ENCODE data around the gene CACTIN. TPM values are rescaled to one million over a fixed set of nuclear protein-coding genes. Genes with fewer than 3 reads are reported as not detected.
"Not testable (repeated sequence)": the region's sequence is repeated elsewhere in the genome, so short reads cannot be mapped to it uniquely, and the experiment has no call there.

CACTIN gene
- total RNA-seq, 1 experiment from 2014 or later, result 54.7 TPM

DNA sequence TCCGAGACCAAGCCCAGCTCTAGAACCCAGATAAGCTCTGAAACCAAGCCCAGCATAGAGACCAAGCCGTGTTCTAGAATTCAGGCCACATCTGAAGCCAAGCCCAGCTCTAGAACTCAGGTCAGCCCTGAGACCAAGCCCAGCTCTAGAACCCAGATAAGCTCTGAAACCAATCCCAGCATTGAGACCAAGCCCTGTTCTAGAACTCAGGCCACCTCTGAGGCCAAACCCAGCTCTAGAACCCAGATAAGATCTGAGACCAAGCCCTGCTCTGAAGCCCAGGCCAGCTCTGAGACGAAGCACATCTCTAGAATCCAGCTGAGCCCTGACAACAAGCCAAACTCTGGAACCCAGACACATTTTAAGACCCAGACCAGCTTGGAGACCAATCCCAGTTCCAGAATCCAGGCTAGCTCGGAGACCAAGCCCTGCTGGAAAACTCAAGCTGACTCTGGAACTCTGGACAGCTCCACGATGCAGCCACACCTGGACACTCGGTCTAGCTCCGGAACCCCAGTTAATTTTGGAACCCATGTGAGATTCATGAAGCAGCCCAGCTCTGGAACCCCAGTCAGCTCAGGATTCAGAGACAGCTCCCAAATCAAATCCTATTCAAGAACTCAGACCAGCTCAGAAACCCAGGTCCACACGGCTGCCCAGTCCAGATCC lies 35.5 kb downstream of the CACTIN start:
- no peak for DNase-seq (ENCODE audit: low spot score)

- no peak for DNase-seq (ENCODE audit: low spot score)
Observed at GRCh38 chr19:3589949-3590348, 36.6 kb downstream of the CACTIN start.

DNA sequence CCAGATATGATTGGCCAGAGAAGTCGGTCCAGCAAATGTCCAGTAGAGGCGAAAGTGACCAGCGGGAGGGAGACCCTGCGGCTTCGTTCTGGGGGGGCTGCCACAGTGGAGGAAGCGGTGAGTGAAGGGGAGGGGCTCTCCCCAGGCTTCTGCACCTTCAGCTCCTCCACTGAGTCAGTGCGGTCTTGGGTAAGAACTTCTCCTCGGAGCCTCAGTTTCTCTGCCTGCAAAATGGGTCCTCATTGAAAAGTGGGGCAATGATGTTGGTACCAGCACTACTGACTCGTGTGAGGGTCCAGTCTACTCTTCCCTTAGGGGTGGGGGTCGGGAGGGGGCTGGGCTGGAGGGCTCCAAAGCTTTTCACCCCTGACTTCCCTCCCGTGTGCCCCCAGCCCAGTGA lies 37.2 kb downstream of the CACTIN start:
- DNase-seq (ENCODE audit: low spot score), result no peak

- no peak for DNase-seq (ENCODE audit: low spot score)
Observed at GRCh38 chr19:3586707-3587346, 39.8 kb downstream of the CACTIN start.

GRCh38 chr19:3586127-3586626 lies 40.4 kb downstream of the CACTIN start:
- no peak for DNase-seq (ENCODE audit: low spot score)

GRCh38 chr19:3585301-3586126 lies 41.1 kb downstream of the CACTIN start, which contains the start of gene GIPC3:
GIPC3 (plus strand) TSS chr19:3585478; CDS start chr19:3585598, 120 bp downstream.
- no peak for DNase-seq (ENCODE audit: low spot score)

DNA sequence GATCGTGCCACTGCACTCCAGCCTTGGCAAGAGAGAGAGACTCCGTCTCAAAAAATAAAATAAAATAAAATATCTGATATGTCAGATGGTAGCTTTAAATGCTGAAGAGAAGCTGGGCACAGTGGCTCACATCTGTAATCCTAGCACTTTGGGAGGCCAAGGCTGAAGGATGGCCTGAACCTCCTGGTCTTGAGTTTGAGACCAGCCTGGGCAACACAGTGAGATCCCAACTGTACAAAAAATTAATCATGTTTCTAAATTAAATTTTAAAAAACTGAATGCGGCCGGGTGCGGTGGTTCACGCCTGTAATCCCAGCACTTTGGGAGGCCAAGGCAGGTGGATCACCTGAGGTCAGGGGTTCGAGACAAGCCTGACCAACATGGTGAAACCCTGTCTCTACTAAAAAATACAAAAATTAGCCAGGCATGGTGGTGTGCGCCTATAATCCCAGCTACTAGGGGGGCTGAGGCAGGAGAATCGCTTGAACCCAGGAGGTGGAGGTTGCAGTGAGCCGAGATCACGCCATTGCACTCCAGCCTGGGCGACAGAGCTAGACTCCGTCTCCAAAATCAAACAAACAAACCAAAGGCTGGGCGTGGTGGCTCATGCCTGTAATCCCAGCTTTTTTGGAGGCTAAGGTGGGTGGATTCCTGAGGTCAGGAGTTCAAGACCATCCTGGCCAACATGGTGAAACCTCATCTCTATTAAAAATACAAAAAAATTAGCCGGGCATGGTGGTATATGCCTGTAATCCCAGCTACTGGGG lies 42.4 kb downstream of the CACTIN start:
- DNase-seq (ENCODE audit: low spot score), result not testable (repeated sequence)

DNA sequence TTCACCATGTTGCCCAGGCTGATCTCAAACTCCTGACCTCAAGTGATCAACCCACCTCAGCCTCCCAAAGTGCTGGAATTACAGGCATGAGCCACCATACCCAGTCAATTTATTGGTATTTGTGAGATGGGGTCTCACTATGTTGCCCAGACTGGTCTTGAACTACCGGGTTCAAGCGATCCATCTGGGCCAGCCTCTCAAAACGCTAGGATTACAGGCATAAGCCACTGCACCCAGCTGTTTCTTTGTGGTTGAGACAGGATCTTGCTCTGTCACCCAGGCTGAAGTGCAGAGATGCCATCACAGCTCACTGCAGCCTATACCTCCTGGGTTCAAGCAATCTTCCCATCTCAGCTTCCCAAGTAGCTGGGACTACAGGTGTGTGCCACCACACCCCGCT lies 44.8 kb downstream of the CACTIN start:
- not testable (repeated sequence) for DNase-seq (ENCODE audit: low spot score)

- no peak for DNase-seq (ENCODE audit: low spot score)
Observed at GRCh38 chr19:3580156-3580934, 46.2 kb downstream of the CACTIN start.

DNA sequence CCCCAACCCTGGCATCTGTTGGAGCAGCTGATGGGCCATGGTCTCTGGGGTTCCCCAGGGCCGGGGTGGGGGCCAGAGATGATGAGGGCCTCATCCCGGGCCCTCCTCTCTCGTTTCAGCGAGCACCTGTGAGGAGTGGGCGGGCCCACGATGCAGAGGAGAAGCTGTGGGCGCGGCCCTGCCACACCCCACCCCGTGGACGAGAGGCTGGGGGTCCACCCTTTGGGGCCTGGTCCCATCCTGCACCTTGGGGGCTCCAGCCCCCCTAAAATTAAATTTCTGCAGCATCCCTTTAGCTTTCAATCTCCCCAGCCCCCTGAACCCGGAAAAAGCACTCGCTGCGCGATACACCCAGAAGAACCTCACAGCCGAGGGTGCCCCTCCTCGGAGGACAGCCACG lies 48.2 kb downstream of the CACTIN start:
- DNase-seq (ENCODE audit: low spot score), result no peak

DNA sequence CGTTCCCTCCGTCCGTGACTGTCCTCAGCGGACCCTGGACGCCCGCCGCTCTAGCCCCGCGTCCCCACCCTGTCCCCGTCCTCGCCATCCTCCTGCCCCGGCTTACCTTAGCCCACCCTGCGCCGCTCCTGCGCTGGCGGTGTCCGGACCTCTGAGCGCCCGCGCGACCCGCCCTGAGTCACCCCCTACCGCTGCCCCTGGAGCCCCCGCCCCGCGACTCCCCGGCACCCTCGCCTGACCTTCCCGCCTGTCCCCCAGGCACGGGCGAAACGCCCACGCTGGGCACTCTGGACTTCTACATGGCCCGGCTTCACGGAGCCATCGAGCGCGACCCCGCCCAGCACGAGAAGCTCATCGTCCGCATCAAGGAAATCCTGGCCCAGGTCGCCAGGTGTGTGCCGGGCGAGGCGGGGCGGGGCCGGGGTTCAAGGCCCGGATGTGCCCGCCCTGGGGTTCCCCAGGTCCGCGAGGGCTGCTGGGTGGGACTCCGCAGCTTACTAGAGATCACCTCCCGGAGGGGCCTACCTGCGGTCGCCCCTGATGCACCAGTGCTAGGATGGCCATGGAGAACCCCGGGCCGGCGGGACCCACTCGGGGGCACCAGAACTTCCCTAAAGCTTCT lies 48.8 kb downstream of the CACTIN start:
- DNase-seq (ENCODE audit: low spot score), result no peak

DNA sequence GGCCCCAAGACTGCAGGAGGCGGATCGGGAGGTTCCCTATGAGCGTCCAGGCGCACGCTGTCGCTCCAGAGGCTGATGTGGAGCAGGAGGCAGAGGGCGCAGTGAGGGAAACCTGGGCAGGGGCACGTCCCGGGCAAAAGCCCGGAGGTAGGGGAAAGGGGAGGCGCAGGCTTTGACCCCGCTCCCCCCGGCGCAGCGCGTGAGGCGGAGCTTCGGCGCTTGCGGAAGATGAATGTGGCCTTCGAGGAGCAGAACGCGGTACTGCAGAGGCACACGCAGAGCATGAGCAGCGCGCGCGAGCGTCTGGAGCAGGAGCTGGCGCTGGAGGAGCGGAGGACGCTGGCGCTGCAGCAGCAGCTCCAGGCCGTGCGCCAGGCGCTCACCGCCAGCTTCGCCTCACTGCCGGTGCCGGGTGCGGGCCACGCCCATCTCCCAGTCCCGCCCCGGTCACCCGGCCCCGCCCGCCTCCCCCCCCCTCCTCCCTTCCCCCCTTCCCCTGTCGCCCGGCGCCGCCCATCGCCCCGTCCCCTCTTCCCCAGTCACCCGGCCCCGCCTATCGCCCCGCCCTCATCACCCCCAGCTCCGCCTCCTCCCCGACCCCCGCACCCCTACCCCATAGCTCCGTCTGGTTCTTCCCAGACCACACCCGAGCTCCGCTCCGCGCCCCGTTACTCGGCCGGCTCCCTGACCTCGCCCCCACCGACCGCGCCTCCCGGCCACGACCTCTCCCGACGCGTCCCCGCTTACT lies 49.7 kb downstream of the CACTIN start:
- peak; percentile 49 for DNase-seq (ENCODE audit: low spot score)

- no peak for DNase-seq (ENCODE audit: low spot score)
Observed at GRCh38 chr19:3575949-3576673, 50.5 kb downstream of the CACTIN start.

DNA sequence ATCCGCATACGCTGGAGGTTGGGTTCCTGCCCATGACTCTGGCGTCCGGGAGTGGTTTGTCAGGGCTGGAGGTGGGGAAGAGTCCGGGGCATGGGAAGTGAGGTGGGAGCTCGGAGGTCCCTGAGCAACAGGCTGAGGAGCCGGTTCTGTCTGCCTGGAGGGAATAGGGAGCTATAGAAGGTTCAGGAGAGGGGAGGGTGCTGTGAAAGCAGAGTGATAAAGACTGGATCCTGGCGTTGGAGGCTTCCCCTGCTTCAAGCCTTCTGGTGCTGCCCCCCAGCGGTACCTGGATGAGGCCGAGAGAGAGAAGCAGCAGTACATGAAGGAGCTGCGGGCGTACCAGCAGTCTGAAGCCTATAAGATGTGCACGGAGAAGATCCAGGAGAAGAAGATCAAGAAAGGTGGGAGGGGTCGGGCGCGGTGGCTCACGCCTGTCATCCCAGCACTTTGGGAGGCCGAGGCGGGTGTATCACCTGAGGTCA lies 51.3 kb downstream of the CACTIN start:
- DNase-seq (ENCODE audit: low spot score), result peak; percentile 41

- peak; percentile 96 for DNase-seq (ENCODE audit: low spot score)
Observed at GRCh38 chr19:3573858-3574637, 52.5 kb downstream of the CACTIN start.

DNA sequence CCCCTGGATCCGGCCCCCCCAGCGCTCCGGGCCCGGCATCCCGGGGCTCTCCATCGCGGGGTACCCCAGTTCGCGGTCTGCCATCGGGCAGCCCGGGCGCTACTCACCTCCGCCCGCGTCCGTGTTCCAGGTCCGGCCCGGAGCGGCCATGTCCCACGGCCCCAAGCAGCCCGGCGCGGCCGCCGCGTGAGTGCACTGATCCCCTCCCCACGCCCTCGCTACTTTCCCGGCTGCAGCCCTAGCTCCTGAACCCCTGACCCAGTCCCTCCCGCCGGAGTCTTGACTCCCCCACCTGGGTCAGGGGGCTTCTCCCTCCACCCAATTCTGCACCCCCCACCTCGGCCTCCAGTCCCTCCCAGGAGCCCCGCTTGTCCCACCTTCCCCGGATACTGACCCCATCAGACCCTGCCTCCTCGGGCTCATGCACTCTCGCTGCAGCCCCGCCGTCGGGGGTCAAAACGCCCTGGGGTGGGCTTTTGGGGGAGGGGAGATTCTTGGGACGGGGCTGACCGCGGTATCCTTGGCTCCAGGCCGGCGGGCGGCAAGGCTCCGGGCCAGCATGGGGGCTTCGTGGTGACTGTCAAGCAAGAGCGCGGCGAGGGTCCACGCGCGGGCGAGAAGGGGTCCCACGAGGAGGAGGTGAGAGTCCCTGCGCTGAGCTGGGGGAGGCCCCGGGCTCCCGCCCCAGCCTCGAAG lies 53.3 kb downstream of the CACTIN start:
- DNase-seq (ENCODE audit: low spot score), result no peak

- DNase-seq (ENCODE audit: low spot score), result no peak
Observed at GRCh38 chr19:3572855-3573161, 53.8 kb downstream of the CACTIN start, which contains the start of gene HMG20B. HMG20B (plus strand) TSS chr19:3572944; CDS start chr19:3573310, 366 bp downstream.
